Panc1 (cell line): ENCODE data around the gene DYNC1LI1. TPM values are rescaled to one million over a fixed set of nuclear protein-coding genes. Genes with fewer than 3 reads are reported as not detected.

Source experiments
- ATAC-seq: fragments of 200-7000 bp; cut with Tn5 transposase; 2 replicates; pipeline ENCODE4 v1.9.1; 2020; ENCODE audit warnings: mild to moderate bottlenecking, moderate library complexity
- BruUV-seq: library from RNA; stranded (reverse); fragments of 400-500 nt; replicated peaks from 2 replicates; lab custom pipeline; 2021; lab: Mats Ljungman, UMichigan
- CTCF ChIA-PET: fragments of 300-600 bp; sonication (Branson Sonifier 250); formaldehyde crosslinking; loops from one replicate; lab custom pipeline; 2022; ENCODE audit warnings: antibody characterized with exemption; lab: Charles Lee
- POLR2A ChIA-PET: fragments of 300-600 bp; sonication (Branson Sonifier 250); formaldehyde crosslinking; loops from one replicate; lab custom pipeline; 2022; ENCODE audit warnings: antibody characterized with exemption; lab: Charles Lee
- DNase-seq: peaks from one replicate; pipeline ENCODE4 v3.0.0-alpha.2; 2010; ENCODE audit warnings: low read depth, low spot score
- H3K27ac ChIP-seq: 2 replicates; pipeline ENCODE4 v1.5.1; 2011; ENCODE audit warnings: mild to moderate bottlenecking, low read length, inconsistent platforms
- H3K27me3 ChIP-seq: fragments of 200-500 bp; sonication (Bioruptor generic); 2 replicates; pipeline ENCODE4 v1.6.0; 2014; ENCODE audit warnings: low read length, inconsistent platforms; ENCODE audit not compliant: control insufficient read depth, insufficient read depth
- H3K36me3 ChIP-seq: fragments of 200-500 bp; sonication (Bioruptor generic); 2 replicates; pipeline ENCODE4 v1.5.1; 2014; ENCODE audit warnings: inconsistent platforms, mild to moderate bottlenecking, low read length, moderate library complexity; ENCODE audit not compliant: control insufficient read depth, insufficient read depth
- H3K4me1 ChIP-seq: 2 replicates; pipeline ENCODE4 v1.5.1; 2011; ENCODE audit warnings: inconsistent platforms, mild to moderate bottlenecking, low read length, moderate library complexity; ENCODE audit not compliant: control insufficient read depth, insufficient read depth
- H3K4me3 ChIP-seq, 2 experiments: 2 replicates each; pipeline ENCODE4 v1.5.1; 2011 to 2012; ENCODE audit warnings: low read depth in 2 of 2, low read length in 2 of 2, mild to moderate bottlenecking in 2 of 2, inconsistent platforms in 1 of 2, moderate library complexity in 1 of 2
- H3K9me3 ChIP-seq: fragments of 200-500 bp; sonication (Bioruptor generic); 2 replicates; pipeline ENCODE4 v1.5.1; 2014; ENCODE audit warnings: low read depth, mild to moderate bottlenecking, inconsistent platforms, low read length, moderate library complexity; ENCODE audit not compliant: control insufficient read depth, insufficient read depth
- CTCF ChIP-seq: fragments of 450-650 bp; IDR thresholded peaks from 2 replicates; pipeline ENCODE4 v1.5.1; 2017; ENCODE audit warnings: mild to moderate bottlenecking
- POLR2AphosphoS5 ChIP-seq: IDR thresholded peaks from 2 replicates; pipeline ENCODE4 v1.6.1; 2012; ENCODE audit warnings: mild to moderate bottlenecking, low read depth, low read length, moderate library complexity
- REST ChIP-seq, 2 experiments: IDR thresholded peaks; 2 replicates each; pipeline ENCODE4 v1.6.1; 2011 to 2012; ENCODE audit warnings: low read depth in 2 of 2, control low read depth in 1 of 2, low read length in 1 of 2, mild to moderate bottlenecking in 1 of 2, moderate library complexity in 1 of 2; ENCODE audit not compliant: insufficient read depth in 1 of 2
- SIN3A ChIP-seq: IDR thresholded peaks from 2 replicates; pipeline ENCODE4 v1.6.1; 2012; ENCODE audit warnings: low read depth, mild to moderate bottlenecking, low read length, moderate library complexity, borderline replicate concordance; ENCODE audit not compliant: insufficient read depth
- TCF7L2 ChIP-seq: IDR thresholded peaks from 2 replicates; pipeline ENCODE4 v1.6.1; 2011; ENCODE audit warnings: mild to moderate bottlenecking, low read depth, low read length, inconsistent platforms
- in situ Hi-C: cut with HindIII; loops from 2 replicates; pipeline ENCODE4 v1.10.0; 2016; ENCODE audit warnings: low sequenced_read_pairs, low pct_unique_long_range_greater_than_20kb
- intact Hi-C: fragments of 100-400 bp; cut with micrococcal nuclease; formaldehyde crosslinking; loops from one replicate; pipeline ENCODE4 v1.10.0; 2022; ENCODE audit not compliant: unreplicated experiment
- total RNA-seq: library from RNA; stranded (reverse); gene quantifications from one replicate; pipeline ENCODE4 v1.2.1, GENCODE V29; 2021; ENCODE audit not compliant: unreplicated experiment

DYNC1LI1 gene
- total RNA-seq, 1 experiment from 2014 or later, result 30.5 TPM

GRCh38 chr3:32571192-32571485, 481 bp upstream of the DYNC1LI1 start:
- Histone ChIP-seq H3K27ac (peak overlapping the region; percentile 87), H3K36me3 (peaks cover 9% of the 10 kb centered on the region), H3K9me3 (no peaks in the 10 kb centered on the region), H3K4me3 (peak overlapping the region; percentile 76 to 81), H3K27me3 (no peaks in the 10 kb centered on the region), H3K4me1 (peaks cover 6% of the 10 kb centered on the region)
- in situ Hi-C loops (no loop called here), intact Hi-C loops (no loop called here)
- TF ChIP-seq SIN3A (0 out of 2 replicates have a peak, but pooled peaks have one; percentile 12), CTCF (no peak)
- ATAC-seq (no peak; the same call in 1 of the 2 replicates), DNase-seq (no peak)
- ChIA-PET CTCF (no interaction called here), POLR2A (no interaction called here)
- BruUV-seq, result no TSS peak

GRCh38 chr3:32569540-32570420, 878 bp downstream of the DYNC1LI1 start:
- Histone ChIP-seq H3K9me3 (no peaks in the 10 kb centered on the region), H3K4me1 (peaks cover 6% of the 10 kb centered on the region), H3K4me3 (peak overlapping the region; percentile 76 to 81), H3K27ac (peak overlapping the region; percentile 79), H3K36me3 (peaks cover 9% of the 10 kb centered on the region), H3K27me3 (no peaks in the 10 kb centered on the region)
- ChIA-PET POLR2A (interaction anchor here (0.6 kb wide), 1 partner anchor 60 kb away, joined by 3 read pairs; no protein-coding TSS in a partner anchor), CTCF (no interaction called here)
- TF ChIP-seq CTCF (no peak), POLR2AphosphoS5 (no peak), TCF7L2 (no peak), REST (IDR thresholded peaks at IDR 0.05; ENCODE audit: insufficient read depth in 1 of 2, low read depth in 2 of 2, low read length in 1 of 2) (no peak), SIN3A (no peak)
- intact Hi-C loops (no loop called here), in situ Hi-C loops (no loop called here)
- DNase-seq (no peak), ATAC-seq (peak; percentile 79)
- no TSS peak for BruUV-seq
